WTC11 (cell line): Measurements from ENCODE around the gene ADRB2. TPM values are rescaled to one million over a fixed set of nuclear protein-coding genes. Genes with fewer than 3 reads are reported as not detected.

Source experiments
- ATAC-seq: fragments of 200-7000 bp; cut with Tn5 transposase; 2 replicates; pipeline ENCODE4 v1.10.0; 2021; ENCODE audit warnings: mild to moderate bottlenecking, moderate library complexity
- CTCF ChIA-PET: fragments of 300-600 bp; sonication (Branson Sonifier 250); formaldehyde crosslinking; loops from one replicate; lab custom pipeline; 2021; ENCODE audit warnings: antibody characterized with exemption; lab: Charles Lee
- POLR2A ChIA-PET: fragments of 350-600 bp; sonication (Branson Sonifier 250); formaldehyde crosslinking; loops from one replicate; lab custom pipeline; 2021; ENCODE audit warnings: antibody characterized with exemption; lab: Charles Lee
- DNase-seq: peaks from one replicate; pipeline ENCODE4 v3.0.0; 2021; ENCODE audit warnings: low spot score
- H3K27ac Mint-ChIP-seq: 2 replicates; pipeline ENCODE4 v1.8.0; 2021; ENCODE audit warnings: mixed read lengths
- H3K27me3 Mint-ChIP-seq: 2 replicates; pipeline ENCODE4 v1.8.0; 2021; ENCODE audit warnings: low read depth, mild to moderate bottlenecking, moderate library complexity, mixed read lengths
- H3K36me3 Mint-ChIP-seq: 2 replicates; pipeline ENCODE4 v1.8.0; 2021; ENCODE audit warnings: mixed read lengths
- H3K4me1 Mint-ChIP-seq: 2 replicates; pipeline ENCODE4 v1.8.0; 2022; ENCODE audit warnings: mixed read lengths
- H3K4me3 Mint-ChIP-seq: 2 replicates; pipeline ENCODE4 v1.8.0; 2021; ENCODE audit warnings: mild to moderate bottlenecking, moderate library complexity, mixed read lengths
- H3K9me3 Mint-ChIP-seq: 2 replicates; pipeline ENCODE4 v1.8.0; 2021; ENCODE audit warnings: mixed read lengths
- E2F1 ChIP-seq: sonication (generic); formaldehyde crosslinking; IDR thresholded peaks from 2 replicates; pipeline ENCODE4 v1.8.0; 2022; ENCODE audit warnings: mild to moderate bottlenecking, missing genetic modification reagents
- ELF4 ChIP-seq: sonication (generic); formaldehyde crosslinking; IDR thresholded peaks from 2 replicates; pipeline ENCODE4 v1.8.1; 2022; ENCODE audit warnings: low read depth, mild to moderate bottlenecking, moderate library complexity, missing genetic modification reagents
- FOXJ3 ChIP-seq: sonication (generic); formaldehyde crosslinking; IDR thresholded peaks from 2 replicates; pipeline ENCODE4 v1.9.0; 2021; ENCODE audit warnings: missing genetic modification reagents, mild to moderate bottlenecking, borderline replicate concordance
- GRHL2 ChIP-seq: fragments of 250-450 bp; sonication (Bioruptor Pico); IDR thresholded peaks from 2 replicates; pipeline ENCODE4 v1.8.0; 2022; ENCODE audit warnings: mild to moderate bottlenecking, moderate library complexity; ENCODE audit not compliant: insufficient replicate concordance, severe bottlenecking
- GTF2I ChIP-seq: fragments of 250-450 bp; sonication (Bioruptor Pico); conservative IDR thresholded peaks from 2 replicates; pipeline ENCODE4 v1.4.0; 2021; ENCODE audit warnings: mild to moderate bottlenecking
- HMGXB4 ChIP-seq: sonication (generic); formaldehyde crosslinking; IDR thresholded peaks from 2 replicates; pipeline ENCODE4 v1.8.1; 2023; ENCODE audit warnings: mild to moderate bottlenecking, moderate library complexity, missing genetic modification reagents
- IRF2 ChIP-seq: sonication (generic); formaldehyde crosslinking; IDR thresholded peaks from 2 replicates; pipeline ENCODE4 v1.8.0; 2022; ENCODE audit warnings: low read depth, missing genetic modification reagents, borderline replicate concordance
- NFE2L1 ChIP-seq: sonication (generic); formaldehyde crosslinking; IDR thresholded peaks from 2 replicates; pipeline ENCODE4 v1.8.1; 2023; ENCODE audit warnings: missing genetic modification reagents
- NFYB ChIP-seq: sonication (generic); formaldehyde crosslinking; conservative IDR thresholded peaks from 2 replicates; pipeline ENCODE4 v1.8.0; 2022; ENCODE audit warnings: low read depth, missing genetic modification reagents
- PREB ChIP-seq: sonication (generic); formaldehyde crosslinking; IDR thresholded peaks from 2 replicates; pipeline ENCODE4 v1.8.1; 2022; ENCODE audit warnings: mild to moderate bottlenecking, missing genetic modification reagents, moderate library complexity, borderline replicate concordance
- SMAD4 ChIP-seq: sonication (generic); formaldehyde crosslinking; IDR thresholded peaks from 2 replicates; pipeline ENCODE4 v1.8.0; 2022; ENCODE audit warnings: mild to moderate bottlenecking, missing genetic modification reagents
- TP53 ChIP-seq: sonication (generic); formaldehyde crosslinking; IDR thresholded peaks from 2 replicates; pipeline ENCODE4 v1.8.1; 2023; ENCODE audit warnings: mild to moderate bottlenecking, missing genetic modification reagents
- USF2 ChIP-seq: sonication (generic); formaldehyde crosslinking; IDR thresholded peaks from 2 replicates; pipeline ENCODE4 v1.8.1; 2023; ENCODE audit warnings: mild to moderate bottlenecking, missing genetic modification reagents, moderate library complexity
- ZNF232 ChIP-seq: sonication (generic); formaldehyde crosslinking; IDR thresholded peaks from 2 replicates; pipeline ENCODE4 v1.8.0; 2022; ENCODE audit warnings: mild to moderate bottlenecking, missing genetic modification reagents
- ZNF263 ChIP-seq: sonication (generic); formaldehyde crosslinking; IDR thresholded peaks from 2 replicates; pipeline ENCODE4 v1.8.1; 2022; ENCODE audit warnings: low read depth, mild to moderate bottlenecking, moderate library complexity, missing genetic modification reagents
- total RNA-seq: library from RNA; stranded (reverse); gene quantifications from 3 replicates; pipeline ENCODE4 v1.2.3, GENCODE V29; 2021
- TF ChIP-seq, protein P1 (sequence below): sonication (generic); formaldehyde crosslinking; IDR thresholded peaks from 2 replicates; pipeline ENCODE4 v1.8.1; 2022; ENCODE audit warnings: mild to moderate bottlenecking, moderate library complexity, missing genetic modification reagents
- TF ChIP-seq, protein P2 (sequence below): sonication (generic); formaldehyde crosslinking; IDR thresholded peaks from 2 replicates; pipeline ENCODE4 v1.8.1; 2022; ENCODE audit warnings: low read depth, mild to moderate bottlenecking, moderate library complexity, missing genetic modification reagents, borderline replicate concordance

ADRB2 gene
- total RNA-seq, 1 experiment from 2014 or later = 1.2 TPM

GRCh38 chr5:148857474-148857873 is 31.1 kb downstream of the ADRB2 start:
- Mint-ChIP-seq H3K4me1 (peaks cover 7% of the 10 kb centered on the region; the same call in 1 of the 2 replicates), H3K27ac (no peak overlapping the region), H3K9me3 (no peaks in the 10 kb centered on the region), H3K4me3 (no peak overlapping the region), H3K36me3 (no peaks in the 10 kb centered on the region), H3K27me3 (no peaks in the 10 kb centered on the region; the same call in 1 of the 2 replicates)
- ChIA-PET POLR2A (no interaction called here), CTCF (interaction anchor here (0.7 kb wide), 1 partner anchor 83 kb away, joined by 3 read pairs; no protein-coding TSS in a partner anchor)
- TF ChIP-seq PREB (CRISPR knock-in tag) (no peak), ELF4 (CRISPR knock-in tag) (no peak), E2F1 (CRISPR knock-in tag) (no peak), ZNF263 (CRISPR knock-in tag) (no peak), GRHL2 (CRISPR knock-in tag) (no peak), TP53 (CRISPR knock-in tag) (no peak), USF2 (CRISPR knock-in tag) (no peak)
- no peak for DNase-seq
- ATAC-seq = no peak

DNA sequence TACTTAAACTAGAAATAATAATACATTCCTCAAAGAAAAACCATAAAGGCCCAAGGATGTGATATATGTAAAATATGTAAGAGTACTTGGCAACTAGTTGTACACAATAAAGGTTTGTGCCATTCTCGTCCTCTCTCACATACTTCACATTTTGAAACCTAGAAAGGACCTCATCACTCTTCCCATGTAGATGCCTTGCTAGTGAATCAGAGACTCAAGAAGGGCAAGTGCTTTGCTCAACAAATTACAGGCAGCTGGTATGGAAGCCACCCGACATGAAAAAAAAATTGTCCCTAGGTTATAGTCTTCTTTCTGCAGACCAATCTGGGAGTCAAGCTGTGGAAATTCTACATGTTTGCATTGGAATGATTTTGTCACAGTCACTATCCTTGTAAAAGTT is 31.7 kb downstream of the ADRB2 start:
- TF ChIP-seq, protein P1, sequence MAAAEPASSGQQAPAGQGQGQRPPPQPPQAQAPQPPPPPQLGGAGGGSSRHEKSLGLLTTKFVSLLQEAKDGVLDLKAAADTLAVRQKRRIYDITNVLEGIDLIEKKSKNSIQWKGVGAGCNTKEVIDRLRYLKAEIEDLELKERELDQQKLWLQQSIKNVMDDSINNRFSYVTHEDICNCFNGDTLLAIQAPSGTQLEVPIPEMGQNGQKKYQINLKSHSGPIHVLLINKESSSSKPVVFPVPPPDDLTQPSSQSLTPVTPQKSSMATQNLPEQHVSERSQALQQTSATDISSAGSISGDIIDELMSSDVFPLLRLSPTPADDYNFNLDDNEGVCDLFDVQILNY (CRISPR knock-in tag) = no peak
- TF ChIP-seq NFYB (CRISPR knock-in tag) = no peak
- TF ChIP-seq GTF2I = no peak
- TF ChIP-seq, protein P2, sequence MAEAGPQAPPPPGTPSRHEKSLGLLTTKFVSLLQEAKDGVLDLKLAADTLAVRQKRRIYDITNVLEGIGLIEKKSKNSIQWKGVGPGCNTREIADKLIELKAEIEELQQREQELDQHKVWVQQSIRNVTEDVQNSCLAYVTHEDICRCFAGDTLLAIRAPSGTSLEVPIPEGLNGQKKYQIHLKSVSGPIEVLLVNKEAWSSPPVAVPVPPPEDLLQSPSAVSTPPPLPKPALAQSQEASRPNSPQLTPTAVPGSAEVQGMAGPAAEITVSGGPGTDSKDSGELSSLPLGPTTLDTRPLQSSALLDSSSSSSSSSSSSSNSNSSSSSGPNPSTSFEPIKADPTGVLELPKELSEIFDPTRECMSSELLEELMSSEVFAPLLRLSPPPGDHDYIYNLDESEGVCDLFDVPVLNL (CRISPR knock-in tag) = no peak
- TF ChIP-seq ZNF232 = no peak
- no peak for TF ChIP-seq HMGXB4 (CRISPR knock-in tag)
- TF ChIP-seq GRHL2 (CRISPR knock-in tag) = no peak
- TF ChIP-seq FOXJ3 (CRISPR knock-in tag) = no peak
- TF ChIP-seq IRF2 = no peak
- TF ChIP-seq SMAD4 (CRISPR knock-in tag) = no peak
- TF ChIP-seq NFE2L1 (CRISPR knock-in tag) = no peak
- POLR2A ChIA-PET = no interaction called here
- Mint-ChIP-seq H3K9me3 (no peaks in the 10 kb centered on the region), H3K4me1 (peaks cover 7% of the 10 kb centered on the region; the same call in 1 of the 2 replicates), H3K36me3 (no peaks in the 10 kb centered on the region), H3K4me3 (no peak overlapping the region), H3K27me3 (no peaks in the 10 kb centered on the region; the same call in 1 of the 2 replicates), H3K27ac (no peak overlapping the region)
- CTCF ChIA-PET = no interaction called here
- DNase-seq (no peak), ATAC-seq (no peak)
